Loucy (cell line): ENCODE results near the gene ACSBG1.

Experiments
- CTCF ChIP-seq: fragments of 200-600 bp; sonication (generic); conservative IDR thresholded peaks from 2 replicates; pipeline ENCODE4 v1.5.1; 2014; ENCODE audit warnings: mild to moderate bottlenecking, antibody characterized with exemption, low read length
- EZH2phosphoT487 ChIP-seq: fragments of 200-600 bp; IDR thresholded peaks from 2 replicates; pipeline ENCODE4 v1.6.1; 2018; ENCODE audit warnings: antibody characterized with exemption, mild to moderate bottlenecking, moderate library complexity, borderline replicate concordance

DNA sequence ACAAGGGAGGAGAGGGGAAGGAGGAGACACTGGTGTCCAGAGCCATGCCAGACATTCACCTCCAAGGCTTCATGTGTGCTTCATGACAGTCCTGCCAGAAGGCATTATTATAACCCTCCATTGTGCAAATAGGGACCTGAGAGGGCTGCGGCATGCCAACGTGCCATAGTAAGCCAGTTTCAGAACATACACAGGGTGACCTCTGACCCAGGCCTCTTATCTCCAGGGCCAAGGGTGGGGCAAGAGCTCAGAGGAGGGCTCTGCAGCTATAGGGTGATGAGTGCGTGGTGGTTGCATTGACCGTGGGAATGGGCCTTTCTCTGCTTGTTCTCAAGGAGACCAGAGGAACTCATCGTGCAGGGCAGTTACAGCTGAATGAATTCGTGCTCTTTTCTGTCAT lies 9.7 kb upstream of the ACSBG1 start:
- TF ChIP-seq CTCF (no peak), EZH2phosphoT487 (no peak)
